ENCODE results near the gene CPT1B. TPM values are rescaled to one million over a fixed set of nuclear protein-coding genes. Genes with fewer than 3 reads are reported as not detected.

Gene CPT1B
- total RNA-seq, 4 donors from 2014 or later: 0.51 to 10.4 (median 7.2) TPM; not detected in 1

DNA sequence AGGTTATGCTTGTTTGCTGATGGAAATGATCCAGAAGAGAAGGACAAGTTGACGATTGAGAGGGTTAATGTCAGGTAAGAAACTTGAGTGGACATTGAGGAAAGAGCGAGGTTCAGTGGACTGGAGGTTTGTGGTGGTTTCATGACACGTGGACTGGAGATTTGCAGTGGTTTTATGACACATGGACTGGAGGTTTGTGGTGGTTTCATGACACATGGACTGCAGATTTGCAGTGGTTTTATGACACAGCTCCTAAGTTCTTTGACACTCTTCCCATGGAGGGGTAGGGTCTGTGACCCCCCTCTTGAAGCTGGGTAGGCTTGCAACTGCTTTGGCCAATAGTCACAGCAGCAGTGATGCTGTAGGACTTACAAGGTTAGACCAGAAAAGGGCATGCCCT lies 17.0 kb upstream of the CPT1B start:
- H3K36me3 ChIP-seq: no peaks in the 10 kb centered on the region
- no peaks in the 10 kb centered on the region for H3K27me3 ChIP-seq
- no peak overlapping the region for H3K4me3 ChIP-seq
- DNase-seq: no peak
- intact Hi-C loops (cut with DNase I; ENCODE audit: low total_unique reads): no loop called here
- no peaks in the 10 kb centered on the region for H3K4me1 ChIP-seq
- H3K9me3 ChIP-seq: no peaks in the 10 kb centered on the region
- H3K27ac ChIP-seq: no peak overlapping the region
- TF ChIP-seq, protein P1, sequence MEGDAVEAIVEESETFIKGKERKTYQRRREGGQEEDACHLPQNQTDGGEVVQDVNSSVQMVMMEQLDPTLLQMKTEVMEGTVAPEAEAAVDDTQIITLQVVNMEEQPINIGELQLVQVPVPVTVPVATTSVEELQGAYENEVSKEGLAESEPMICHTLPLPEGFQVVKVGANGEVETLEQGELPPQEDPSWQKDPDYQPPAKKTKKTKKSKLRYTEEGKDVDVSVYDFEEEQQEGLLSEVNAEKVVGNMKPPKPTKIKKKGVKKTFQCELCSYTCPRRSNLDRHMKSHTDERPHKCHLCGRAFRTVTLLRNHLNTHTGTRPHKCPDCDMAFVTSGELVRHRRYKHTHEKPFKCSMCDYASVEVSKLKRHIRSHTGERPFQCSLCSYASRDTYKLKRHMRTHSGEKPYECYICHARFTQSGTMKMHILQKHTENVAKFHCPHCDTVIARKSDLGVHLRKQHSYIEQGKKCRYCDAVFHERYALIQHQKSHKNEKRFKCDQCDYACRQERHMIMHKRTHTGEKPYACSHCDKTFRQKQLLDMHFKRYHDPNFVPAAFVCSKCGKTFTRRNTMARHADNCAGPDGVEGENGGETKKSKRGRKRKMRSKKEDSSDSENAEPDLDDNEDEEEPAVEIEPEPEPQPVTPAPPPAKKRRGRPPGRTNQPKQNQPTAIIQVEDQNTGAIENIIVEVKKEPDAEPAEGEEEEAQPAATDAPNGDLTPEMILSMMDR (IDR thresholded peaks at IDR 0.05): no peak
- TF ChIP-seq POLR2A (IDR thresholded peaks at IDR 0.05): no peak

DNA sequence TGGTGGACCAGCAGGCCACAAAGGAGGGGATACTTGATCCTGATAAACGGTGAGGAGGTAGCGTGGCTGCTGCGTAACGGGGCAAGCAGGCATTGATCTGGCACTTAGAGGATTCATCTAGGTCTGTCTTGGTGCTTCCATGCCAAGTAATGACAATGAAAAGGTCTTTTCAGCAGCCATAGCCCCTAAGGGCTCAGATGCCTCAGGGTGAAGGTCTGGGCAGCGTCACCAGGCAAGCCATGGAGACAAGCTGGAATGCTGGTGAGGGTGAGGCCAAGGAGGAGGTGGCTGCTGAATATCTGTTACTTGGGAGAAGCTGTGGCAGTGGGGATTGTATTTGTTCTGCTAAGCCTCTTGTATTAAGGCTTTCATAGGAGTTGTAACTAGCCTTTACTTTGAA lies 9.2 kb upstream of the CPT1B start:
- intact Hi-C loops (cut with DNase I; ENCODE audit: low total_unique reads): no loop called here
- TF ChIP-seq, protein P1 (IDR thresholded peaks at IDR 0.05): no peak
- no peak for TF ChIP-seq POLR2A (IDR thresholded peaks at IDR 0.05)
- no peaks in the 10 kb centered on the region for H3K36me3 ChIP-seq
- no peaks in the 10 kb centered on the region for H3K9me3 ChIP-seq
- H3K4me1 ChIP-seq: peaks cover 0 to 4% of the 10 kb centered on the region in 2 donors
- H3K27ac ChIP-seq: no peak overlapping the region
- H3K27me3 ChIP-seq: no peaks in the 10 kb centered on the region
- DNase-seq: no peak
- H3K4me3 ChIP-seq: no peak overlapping the region

DNA sequence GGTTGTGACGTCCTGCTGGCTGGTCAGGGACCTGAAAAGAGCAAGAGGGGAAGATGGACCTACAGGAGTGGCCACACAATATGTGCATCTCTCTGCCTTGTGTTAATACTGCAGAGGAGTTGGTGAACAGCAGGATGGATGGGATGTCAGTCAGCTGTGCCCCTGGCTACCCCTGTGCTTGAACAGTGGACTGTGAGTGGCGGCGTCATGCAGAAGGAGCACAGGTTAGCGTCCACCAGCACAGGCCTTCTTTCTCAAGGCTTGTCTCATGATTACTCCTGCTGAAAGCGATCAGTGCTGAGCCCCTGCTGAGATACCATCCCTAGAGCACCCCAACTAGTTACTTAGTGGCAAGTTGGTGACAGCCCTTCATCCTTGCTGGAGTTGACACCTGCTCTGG lies 8.2 kb upstream of the CPT1B start:
- intact Hi-C loops (cut with DNase I; ENCODE audit: low total_unique reads): no loop called here
- Histone ChIP-seq H3K27ac (no peak overlapping the region), H3K36me3 (no peaks in the 10 kb centered on the region), H3K4me1 (peaks cover 4% of the 10 kb centered on the region in 2 donors), H3K27me3 (no peaks in the 10 kb centered on the region), H3K9me3 (no peaks in the 10 kb centered on the region), H3K4me3 (no peak overlapping the region)
- DNase-seq: no peak
- no peak for TF ChIP-seq POLR2A (IDR thresholded peaks at IDR 0.05)
- TF ChIP-seq, protein P1 (IDR thresholded peaks at IDR 0.05): no peak

DNA sequence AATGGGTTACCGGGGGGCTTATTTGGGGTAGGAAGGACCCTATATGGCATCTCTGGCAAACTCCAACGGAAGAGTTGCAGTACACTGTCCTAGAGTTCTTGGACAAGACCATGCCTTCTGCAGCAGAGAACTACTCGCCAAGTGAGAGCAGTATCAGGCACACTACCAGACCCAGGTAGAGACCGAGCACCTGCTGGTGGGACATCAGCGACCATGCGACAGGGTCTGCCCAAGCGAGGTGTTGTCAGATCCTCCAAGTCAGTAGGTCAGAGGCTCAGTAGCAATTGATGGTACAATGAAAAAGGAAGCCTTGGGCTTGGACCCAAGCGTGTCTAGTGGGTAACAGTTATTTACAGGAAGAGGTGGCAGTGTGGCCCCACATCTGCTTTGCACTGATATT lies 7.6 kb upstream of the CPT1B start:
- H3K4me3 ChIP-seq: no peak overlapping the region
- H3K4me1 ChIP-seq: peaks cover 4 to 7% of the 10 kb centered on the region in 2 donors
- TF ChIP-seq, protein P1 (IDR thresholded peaks at IDR 0.05): no peak
- TF ChIP-seq POLR2A (IDR thresholded peaks at IDR 0.05): no peak
- no peaks in the 10 kb centered on the region for H3K9me3 ChIP-seq
- no peak overlapping the region for H3K27ac ChIP-seq
- H3K36me3 ChIP-seq: no peaks in the 10 kb centered on the region
- H3K27me3 ChIP-seq: no peaks in the 10 kb centered on the region
- intact Hi-C loops (cut with DNase I; ENCODE audit: low total_unique reads): no loop called here
- DNase-seq: no peak

DNA sequence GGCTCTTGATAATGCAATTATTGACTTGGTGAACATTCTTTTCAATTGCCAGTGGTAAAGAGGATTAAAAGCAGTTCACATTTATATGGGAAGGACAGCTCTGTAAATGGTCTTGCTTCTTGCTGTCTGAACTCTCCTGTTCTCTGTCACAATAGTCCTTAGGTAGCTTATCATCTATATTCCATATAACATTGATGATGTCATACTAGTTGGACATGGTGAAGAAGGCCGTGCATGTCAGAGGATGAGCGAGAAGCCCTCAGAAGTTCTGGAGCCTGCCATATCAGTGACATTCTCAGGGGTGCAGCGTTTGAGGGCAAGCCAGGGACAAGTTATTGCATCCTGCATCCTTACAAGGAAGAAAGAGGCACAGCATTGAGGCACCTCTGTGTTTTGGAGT lies 7.0 kb upstream of the CPT1B start:
- intact Hi-C loops (cut with DNase I; ENCODE audit: low total_unique reads): no loop called here
- TF ChIP-seq, protein P1 (IDR thresholded peaks at IDR 0.05): no peak
- TF ChIP-seq POLR2A (IDR thresholded peaks at IDR 0.05): no peak
- Histone ChIP-seq H3K4me1 (peaks cover 4 to 7% of the 10 kb centered on the region in 2 donors), H3K4me3 (no peak overlapping the region), H3K9me3 (no peaks in the 10 kb centered on the region), H3K36me3 (no peaks in the 10 kb centered on the region), H3K27me3 (no peaks in the 10 kb centered on the region), H3K27ac (no peak overlapping the region)
- DNase-seq: no peak

Data from uterus (tissue), 4 donors.